ENCODE data around the gene NOSTRIN.

DNA sequence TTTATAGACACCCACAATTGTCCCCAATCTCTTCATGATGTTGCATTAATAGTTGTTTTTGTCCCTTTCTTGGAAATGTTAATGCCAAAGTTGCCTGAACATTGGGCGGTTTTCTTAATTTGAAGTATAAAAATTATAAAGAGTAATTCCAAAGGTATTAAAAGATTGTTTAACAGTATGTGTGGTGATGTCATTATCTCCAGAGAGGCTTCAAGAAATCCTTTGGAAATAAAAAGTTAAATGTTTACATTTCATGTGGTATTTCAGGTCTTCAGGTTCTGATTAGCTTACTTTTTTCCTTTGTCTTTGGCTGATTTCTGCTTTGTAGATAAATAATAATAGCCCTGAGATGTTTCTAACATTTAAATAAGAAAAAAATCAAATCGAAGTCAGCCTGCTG, 29.3 kb upstream of the NOSTRIN start:
- TF ChIP-seq POLR2A (IDR thresholded peaks at IDR 0.05) = no peak
- TF ChIP-seq CTCF (IDR thresholded peaks at IDR 0.05) = peak in 1 of 4 donors; percentile 2
